ENCODE data around the gene TMEM271.

TMEM271 gene

GRCh38 chr4:532588-533317 lies 43.3 kb downstream of the TMEM271 start:
- DNase-seq, result no peak

DNA sequence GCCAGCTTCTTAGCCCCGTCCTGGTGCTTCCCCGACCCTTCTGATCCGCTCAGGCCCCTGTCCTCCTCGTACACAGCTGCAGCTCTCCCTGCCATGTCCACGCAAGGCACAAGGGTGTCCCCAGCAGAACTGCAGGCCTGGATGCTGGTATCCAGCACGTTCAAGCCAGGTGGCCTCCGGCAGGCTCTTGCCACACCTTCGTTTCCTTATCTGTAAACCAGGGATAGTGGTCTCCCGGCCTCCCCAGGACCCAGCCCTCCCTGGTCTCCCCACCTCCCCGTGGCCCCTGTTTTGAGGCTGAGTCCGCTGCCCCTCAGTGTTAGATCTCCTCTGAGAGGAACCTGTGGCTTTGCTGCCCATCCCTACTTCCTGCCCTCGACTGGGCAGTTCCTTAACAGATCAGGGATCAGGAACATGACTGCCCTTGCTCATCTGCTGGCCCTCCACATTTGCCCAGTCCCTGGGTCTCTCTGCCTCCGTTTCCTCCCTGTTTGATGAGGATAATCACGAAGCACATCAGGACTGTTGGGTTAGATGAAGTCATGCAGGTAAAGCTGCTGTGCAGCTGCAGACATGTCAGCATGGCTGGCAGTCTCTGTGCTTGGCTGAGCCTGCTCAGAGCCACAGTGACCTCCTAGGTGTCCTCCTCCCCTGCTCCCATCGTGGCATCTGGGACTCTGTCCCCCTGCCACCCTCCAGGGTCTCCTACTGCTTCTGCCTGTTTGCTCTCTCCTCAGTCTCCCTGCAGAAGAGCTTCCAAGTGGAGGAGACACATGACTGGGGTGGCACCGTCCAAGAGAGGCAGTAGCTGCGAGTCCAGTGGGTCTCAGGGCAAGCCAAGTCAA lies 44.2 kb downstream of the TMEM271 start:
- DNase-seq, result no peak

- no peak for DNase-seq
Observed at GRCh38 chr4:531076-531475, 45.0 kb downstream of the TMEM271 start.

GRCh38 chr4:530017-530781 lies 45.9 kb downstream of the TMEM271 start:
- DNase-seq, result no peak

GRCh38 chr4:529563-529962 lies 46.5 kb downstream of the TMEM271 start:
- no peak for DNase-seq

GRCh38 chr4:528835-529234 lies 47.3 kb downstream of the TMEM271 start:
- no peak for DNase-seq

DNA sequence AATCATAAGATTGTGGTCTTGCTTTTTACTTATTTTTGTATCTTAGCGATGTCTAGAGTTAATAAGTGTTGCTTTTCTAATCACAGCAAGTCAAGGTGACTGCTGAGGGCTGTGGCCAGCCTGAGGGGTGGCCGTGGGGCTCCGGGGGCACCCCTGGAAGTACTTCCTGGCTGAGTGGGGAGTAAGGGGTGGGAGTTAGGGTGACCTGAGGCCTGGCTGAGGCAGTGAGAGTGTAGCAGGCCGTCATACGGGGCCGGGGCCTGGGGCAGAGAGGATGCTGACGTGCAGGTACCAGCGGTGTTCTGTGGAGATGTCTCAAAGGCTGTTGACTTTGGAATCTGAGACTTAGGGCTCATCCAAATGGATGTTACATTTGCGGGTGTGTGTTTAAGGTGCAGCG lies 47.8 kb downstream of the TMEM271 start:
- DNase-seq, result no peak

DNA sequence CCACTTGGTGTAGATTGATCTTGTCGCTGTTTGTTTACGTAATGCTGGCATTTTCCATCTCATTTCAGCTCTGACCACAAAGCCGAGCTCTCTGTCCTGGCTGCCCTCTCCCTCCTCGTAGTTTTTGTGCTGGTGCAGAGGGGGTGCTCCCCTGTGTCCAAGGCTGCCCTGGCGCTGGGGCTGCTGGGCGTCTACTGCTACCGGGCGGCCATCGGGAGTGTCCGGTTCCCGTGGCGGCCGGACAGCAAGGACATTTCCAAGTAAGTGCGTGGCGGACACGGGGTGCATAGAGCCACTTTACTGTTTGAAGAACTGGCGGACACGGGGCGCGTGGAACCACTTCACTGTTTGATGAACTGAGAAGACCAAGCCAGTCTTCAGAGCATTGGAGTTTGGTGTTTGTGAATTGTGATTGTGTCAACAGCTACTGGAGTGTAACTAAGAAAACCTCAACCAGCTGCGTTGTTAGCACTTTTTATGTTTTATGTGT lies 49.1 kb downstream of the TMEM271 start:
- DNase-seq, result no peak

- no peak for DNase-seq
Observed at GRCh38 chr4:526189-526909, 49.7 kb downstream of the TMEM271 start.

- DNase-seq, result no peak
Observed at GRCh38 chr4:525660-526059, 50.4 kb downstream of the TMEM271 start.

- no peak for DNase-seq
Observed at GRCh38 chr4:524196-524595, 51.9 kb downstream of the TMEM271 start.
